ENCODE data around the gene FARS2.

The FARS2 gene

GRCh38 chr6:5424726-5425125 lies 163.4 kb downstream of the FARS2 start:
- no peak for ATAC-seq
- peaks cover 12% of the 10 kb centered on the region for H3K4me1 Mint-ChIP-seq
- H3K36me3 Mint-ChIP-seq = peaks cover 38% of the 10 kb centered on the region
- H3K27me3 Mint-ChIP-seq = no peaks in the 10 kb centered on the region
- H3K27ac Mint-ChIP-seq = no peak overlapping the region
- H3K4me3 Mint-ChIP-seq = no peak overlapping the region
- no peaks in the 10 kb centered on the region for H3K9me3 Mint-ChIP-seq

GRCh38 chr6:5425267-5425666 lies 164.0 kb downstream of the FARS2 start:
- no peak overlapping the region for H3K4me3 Mint-ChIP-seq
- ATAC-seq = no peak
- no peaks in the 10 kb centered on the region for H3K27me3 Mint-ChIP-seq
- H3K9me3 Mint-ChIP-seq = no peaks in the 10 kb centered on the region
- peaks cover 12% of the 10 kb centered on the region for H3K4me1 Mint-ChIP-seq
- H3K36me3 Mint-ChIP-seq = peaks cover 33% of the 10 kb centered on the region
- no peak overlapping the region for H3K27ac Mint-ChIP-seq

- H3K27me3 Mint-ChIP-seq = no peaks in the 10 kb centered on the region
Observed at GRCh38 chr6:5425797-5426196, 164.5 kb downstream of the FARS2 start.

GRCh38 chr6:5427586-5427985 lies 166.3 kb downstream of the FARS2 start:
- Mint-ChIP-seq H3K36me3 (peaks cover 26% of the 10 kb centered on the region), H3K27ac (no peak overlapping the region), H3K4me3 (no peak overlapping the region), H3K4me1 (no peaks in the 10 kb centered on the region), H3K27me3 (no peaks in the 10 kb centered on the region), H3K9me3 (no peaks in the 10 kb centered on the region)
- no peak for ATAC-seq

More at GRCh38 chr6:5425797-5426196, 164.5 kb downstream of the FARS2 start:
- H3K27ac Mint-ChIP-seq = no peak overlapping the region
- no peaks in the 10 kb centered on the region for H3K9me3 Mint-ChIP-seq
- ATAC-seq = no peak
- H3K4me1 Mint-ChIP-seq = peaks cover 12% of the 10 kb centered on the region
- H3K36me3 Mint-ChIP-seq = peaks cover 33% of the 10 kb centered on the region
- no peak overlapping the region for H3K4me3 Mint-ChIP-seq

- H3K4me3 Mint-ChIP-seq = no peak overlapping the region
- H3K4me1 Mint-ChIP-seq = peaks cover 2% of the 10 kb centered on the region
- H3K27me3 Mint-ChIP-seq = no peaks in the 10 kb centered on the region
- H3K9me3 Mint-ChIP-seq = peaks cover 11% of the 10 kb centered on the region
- no peak for ATAC-seq
- H3K27ac Mint-ChIP-seq = no peak overlapping the region
- peaks cover 75% of the 10 kb centered on the region for H3K36me3 Mint-ChIP-seq
Observed at GRCh38 chr6:5433324-5433723, 172.0 kb downstream of the FARS2 start.

GRCh38 chr6:5435449-5435848 lies 174.1 kb downstream of the FARS2 start:
- peaks cover 72% of the 10 kb centered on the region for H3K36me3 Mint-ChIP-seq
- no peak overlapping the region for H3K4me3 Mint-ChIP-seq
- ATAC-seq = no peak

GRCh38 chr6:5438922-5439584 lies 177.7 kb downstream of the FARS2 start:
- ATAC-seq = no peak
- Mint-ChIP-seq H3K27ac (no peak overlapping the region), H3K4me1 (peaks cover 19% of the 10 kb centered on the region), H3K36me3 (peaks cover 56% of the 10 kb centered on the region), H3K4me3 (no peak overlapping the region), H3K9me3 (peaks cover 11% of the 10 kb centered on the region), H3K27me3 (no peaks in the 10 kb centered on the region)

More at GRCh38 chr6:5435449-5435848, 174.1 kb downstream of the FARS2 start:
- Mint-ChIP-seq H3K9me3 (peaks cover 11% of the 10 kb centered on the region), H3K4me1 (peaks cover 13% of the 10 kb centered on the region), H3K27me3 (no peaks in the 10 kb centered on the region), H3K27ac (no peak overlapping the region)

GRCh38 chr6:5439749-5440148 lies 178.4 kb downstream of the FARS2 start:
- H3K27me3 Mint-ChIP-seq = no peaks in the 10 kb centered on the region
- H3K36me3 Mint-ChIP-seq = peaks cover 52% of the 10 kb centered on the region
- H3K9me3 Mint-ChIP-seq = peaks cover 11% of the 10 kb centered on the region
- no peak overlapping the region for H3K27ac Mint-ChIP-seq
- ATAC-seq = no peak
- peaks cover 19% of the 10 kb centered on the region for H3K4me1 Mint-ChIP-seq
- no peak overlapping the region for H3K4me3 Mint-ChIP-seq

GRCh38 chr6:5442319-5442718 lies 181.0 kb downstream of the FARS2 start:
- peaks cover 36% of the 10 kb centered on the region for H3K36me3 Mint-ChIP-seq
- no peak for ATAC-seq
- no peak overlapping the region for H3K4me3 Mint-ChIP-seq
- H3K4me1 Mint-ChIP-seq = peaks cover 19% of the 10 kb centered on the region
- H3K27me3 Mint-ChIP-seq = no peaks in the 10 kb centered on the region
- H3K27ac Mint-ChIP-seq = no peak overlapping the region
- H3K9me3 Mint-ChIP-seq = peaks cover 4% of the 10 kb centered on the region

GRCh38 chr6:5442916-5443315 lies 181.6 kb downstream of the FARS2 start:
- Mint-ChIP-seq H3K27ac (no peak overlapping the region), H3K4me3 (no peak overlapping the region), H3K4me1 (peaks cover 19% of the 10 kb centered on the region)

GRCh38 chr6:5443491-5443890 lies 182.2 kb downstream of the FARS2 start:
- Mint-ChIP-seq H3K27me3 (no peaks in the 10 kb centered on the region), H3K4me1 (peaks cover 16% of the 10 kb centered on the region), H3K27ac (no peak overlapping the region), H3K36me3 (peaks cover 31% of the 10 kb centered on the region), H3K9me3 (no peaks in the 10 kb centered on the region), H3K4me3 (no peak overlapping the region)
- no peak for ATAC-seq

More at GRCh38 chr6:5442916-5443315, 181.6 kb downstream of the FARS2 start:
- no peaks in the 10 kb centered on the region for H3K27me3 Mint-ChIP-seq
- H3K36me3 Mint-ChIP-seq = peaks cover 33% of the 10 kb centered on the region
- no peaks in the 10 kb centered on the region for H3K9me3 Mint-ChIP-seq
- no peak for ATAC-seq

GRCh38 chr6:5446362-5447075 lies 185.2 kb downstream of the FARS2 start:
- Mint-ChIP-seq H3K27me3 (no peaks in the 10 kb centered on the region), H3K9me3 (no peaks in the 10 kb centered on the region), H3K27ac (no peak overlapping the region), H3K4me1 (peaks cover 6% of the 10 kb centered on the region), H3K36me3 (peaks cover 34% of the 10 kb centered on the region), H3K4me3 (no peak overlapping the region)
- no peak for ATAC-seq

GRCh38 chr6:5447921-5448320 lies 186.6 kb downstream of the FARS2 start:
- ATAC-seq = no peak
- H3K9me3 Mint-ChIP-seq = no peaks in the 10 kb centered on the region
- H3K27me3 Mint-ChIP-seq = no peaks in the 10 kb centered on the region
- no peak overlapping the region for H3K27ac Mint-ChIP-seq
- H3K4me1 Mint-ChIP-seq = peaks cover 4% of the 10 kb centered on the region
- H3K4me3 Mint-ChIP-seq = no peak overlapping the region
- H3K36me3 Mint-ChIP-seq = peaks cover 38% of the 10 kb centered on the region

- Mint-ChIP-seq H3K36me3 (peaks cover 37% of the 10 kb centered on the region), H3K4me1 (no peaks in the 10 kb centered on the region), H3K9me3 (no peaks in the 10 kb centered on the region), H3K4me3 (no peak overlapping the region), H3K27ac (no peak overlapping the region), H3K27me3 (no peaks in the 10 kb centered on the region)
- ATAC-seq = no peak
Observed at GRCh38 chr6:5450073-5450472, 188.8 kb downstream of the FARS2 start.

GRCh38 chr6:5453546-5453945 lies 192.2 kb downstream of the FARS2 start:
- Mint-ChIP-seq H3K27ac (no peak overlapping the region), H3K36me3 (peaks cover 26% of the 10 kb centered on the region), H3K4me3 (no peak overlapping the region), H3K4me1 (peaks cover 4% of the 10 kb centered on the region), H3K27me3 (no peaks in the 10 kb centered on the region), H3K9me3 (no peaks in the 10 kb centered on the region)
- ATAC-seq = no peak

GRCh38 chr6:5455142-5455541 lies 193.8 kb downstream of the FARS2 start:
- Mint-ChIP-seq H3K4me1 (peaks cover 11% of the 10 kb centered on the region), H3K36me3 (peaks cover 29% of the 10 kb centered on the region), H3K27ac (no peak overlapping the region), H3K9me3 (no peaks in the 10 kb centered on the region), H3K4me3 (no peak overlapping the region), H3K27me3 (no peaks in the 10 kb centered on the region)
- no peak for ATAC-seq
